HCEC 1CT (cell line): ENCODE data around the gene ITGB1BP1.
"Not testable (repeated sequence)": the region's sequence is repeated elsewhere in the genome, so short reads cannot be mapped to it uniquely, and the experiment has no call there.

ENCODE experiments used
- DNase-seq: peaks from one replicate; pipeline ENCODE4 v3.0.0-alpha.2; 2017

ITGB1BP1 gene

DNA sequence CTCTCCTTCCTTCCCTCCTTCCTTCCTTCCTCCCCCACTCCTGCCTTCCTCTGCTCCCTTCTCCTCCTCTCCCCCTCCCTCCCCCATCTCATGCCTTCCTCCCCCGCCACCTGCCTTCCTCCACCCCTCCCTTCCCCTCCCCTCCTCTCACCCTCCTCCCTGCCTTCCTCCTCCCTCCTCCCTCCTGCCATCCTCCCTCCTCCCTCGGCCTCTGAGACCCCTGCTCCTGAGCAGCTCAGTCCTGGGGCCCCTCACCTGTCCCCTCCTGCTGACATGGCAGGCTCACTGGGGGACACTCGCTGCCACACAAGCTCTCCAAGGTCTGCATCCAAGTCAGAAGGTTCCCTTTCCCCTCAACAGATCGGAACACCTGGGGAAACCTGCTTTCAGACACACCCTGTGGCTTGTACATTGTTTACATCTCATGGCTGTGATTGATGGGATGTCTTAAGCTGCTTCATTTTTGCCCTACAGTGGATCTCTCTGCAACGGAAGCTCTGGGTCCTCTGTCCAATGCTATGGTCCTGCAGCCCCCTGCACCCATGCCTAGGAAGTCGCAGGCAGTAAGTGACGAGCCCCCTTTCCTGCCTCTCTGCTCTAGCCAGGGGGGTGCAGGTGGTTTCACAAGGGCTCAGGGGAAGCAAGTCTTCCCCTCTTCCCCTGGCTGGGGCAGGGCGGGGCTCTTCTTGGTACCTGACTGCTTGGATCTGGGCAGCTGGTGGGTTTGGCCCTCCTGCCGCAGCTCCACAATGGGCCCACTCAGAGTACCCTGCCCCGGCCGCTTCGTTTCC, 22.9 kb downstream of the ITGB1BP1 start:
- DNase-seq: no peak

DNA sequence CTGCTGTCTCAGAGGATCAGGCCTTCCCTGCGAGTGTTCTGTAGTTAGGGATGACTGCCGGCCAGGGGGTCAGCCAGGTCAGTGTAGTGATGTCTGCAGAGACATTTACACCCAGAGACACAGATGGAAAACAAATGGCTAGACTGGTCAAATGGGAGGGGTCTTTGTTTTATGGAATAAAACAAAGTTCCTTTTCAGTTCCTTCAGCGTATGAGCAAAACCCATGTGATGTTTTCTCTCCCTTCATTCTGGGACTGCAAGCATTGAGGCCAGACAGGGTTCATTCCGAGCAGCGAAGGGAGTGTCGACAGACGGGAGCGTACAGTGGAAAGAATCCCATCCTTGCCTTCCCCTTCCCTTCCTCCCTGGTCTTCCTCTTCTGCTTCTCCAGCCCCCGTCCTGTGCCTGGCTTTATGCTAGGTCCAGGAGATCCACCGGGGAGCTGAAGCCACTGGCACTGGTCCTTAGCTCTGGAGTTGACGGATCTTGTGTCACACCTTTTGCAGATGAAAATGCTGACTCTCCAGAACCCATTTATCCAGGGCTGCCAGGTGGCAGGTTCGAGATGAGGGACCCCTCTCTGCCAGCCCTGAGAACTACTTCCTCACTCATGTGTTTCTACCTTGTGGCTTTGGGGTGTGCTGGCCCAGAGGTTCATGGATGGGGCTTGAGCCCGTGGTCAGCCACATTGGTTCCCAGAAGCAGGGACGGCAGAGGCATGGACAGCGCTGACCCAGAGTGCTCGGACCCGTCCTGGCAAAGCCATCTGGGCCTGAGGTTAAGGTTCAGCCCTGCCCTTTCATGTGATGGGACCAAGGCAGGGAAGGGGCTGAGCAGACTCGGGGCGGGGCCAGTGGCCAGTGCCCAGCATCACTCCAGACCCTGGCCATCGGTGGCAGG, 24.2 kb downstream of the ITGB1BP1 start:
- no peak for DNase-seq

DNA sequence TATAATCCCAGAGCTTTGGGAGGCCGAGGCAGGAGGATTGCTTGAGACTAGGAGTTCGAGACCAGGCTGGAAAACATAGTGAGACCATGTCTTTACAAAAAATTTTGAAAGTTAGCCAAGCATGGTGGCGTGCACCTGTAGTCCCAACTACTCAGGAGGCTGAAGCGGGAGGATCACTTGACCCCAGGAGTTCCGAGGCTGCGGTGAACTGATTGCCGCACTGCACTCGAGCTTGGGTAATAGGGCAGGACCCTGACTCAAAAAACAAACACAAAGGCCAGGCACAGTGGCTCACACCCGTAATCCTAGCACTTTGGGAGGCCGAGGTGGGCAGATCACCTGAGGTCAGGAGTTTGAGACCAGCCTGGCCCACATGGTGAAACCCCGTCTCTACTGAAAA, 25.1 kb downstream of the ITGB1BP1 start:
- DNase-seq: not testable (repeated sequence)

DNA sequence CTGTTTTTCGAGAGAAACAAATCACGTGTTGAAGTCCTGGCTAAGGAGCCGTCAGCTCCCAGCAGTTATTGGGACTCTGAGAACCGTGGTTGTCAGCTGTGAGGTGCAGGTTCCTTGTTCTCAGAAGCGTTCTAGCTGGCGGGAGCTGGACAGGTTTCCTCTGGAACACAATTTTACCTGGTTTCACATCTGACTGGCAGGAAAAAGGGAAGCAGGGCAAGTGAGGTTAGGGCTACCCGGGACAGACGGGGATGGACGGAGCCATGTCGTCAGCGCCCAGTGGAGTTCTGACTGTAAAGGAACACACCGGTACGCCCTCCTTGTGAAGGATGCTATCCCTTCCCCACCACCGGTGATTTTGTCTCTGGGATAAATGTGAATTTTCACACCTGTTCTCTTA, 26.1 kb downstream of the ITGB1BP1 start:
- DNase-seq: no peak

DNA sequence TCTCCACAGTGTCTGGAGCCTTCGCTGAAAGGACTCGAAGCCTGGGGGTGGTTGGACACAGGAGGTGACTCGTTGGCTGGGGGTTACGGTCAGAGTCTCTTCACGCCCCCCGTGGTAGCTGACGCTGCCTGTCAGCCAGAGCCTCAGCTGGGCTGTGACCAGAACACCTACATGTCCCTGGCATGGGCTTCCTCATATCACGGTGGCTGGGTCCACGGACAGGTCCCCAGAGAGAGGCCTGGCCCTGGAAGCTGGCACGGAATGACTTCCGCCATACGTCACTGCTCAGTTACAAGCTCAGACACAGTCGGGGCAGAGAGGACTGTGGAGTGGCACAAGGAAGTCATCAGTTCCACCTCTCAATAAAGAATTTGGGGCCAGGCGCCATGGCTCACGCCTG, 28.5 kb downstream of the ITGB1BP1 start:
- no peak for DNase-seq

DNA sequence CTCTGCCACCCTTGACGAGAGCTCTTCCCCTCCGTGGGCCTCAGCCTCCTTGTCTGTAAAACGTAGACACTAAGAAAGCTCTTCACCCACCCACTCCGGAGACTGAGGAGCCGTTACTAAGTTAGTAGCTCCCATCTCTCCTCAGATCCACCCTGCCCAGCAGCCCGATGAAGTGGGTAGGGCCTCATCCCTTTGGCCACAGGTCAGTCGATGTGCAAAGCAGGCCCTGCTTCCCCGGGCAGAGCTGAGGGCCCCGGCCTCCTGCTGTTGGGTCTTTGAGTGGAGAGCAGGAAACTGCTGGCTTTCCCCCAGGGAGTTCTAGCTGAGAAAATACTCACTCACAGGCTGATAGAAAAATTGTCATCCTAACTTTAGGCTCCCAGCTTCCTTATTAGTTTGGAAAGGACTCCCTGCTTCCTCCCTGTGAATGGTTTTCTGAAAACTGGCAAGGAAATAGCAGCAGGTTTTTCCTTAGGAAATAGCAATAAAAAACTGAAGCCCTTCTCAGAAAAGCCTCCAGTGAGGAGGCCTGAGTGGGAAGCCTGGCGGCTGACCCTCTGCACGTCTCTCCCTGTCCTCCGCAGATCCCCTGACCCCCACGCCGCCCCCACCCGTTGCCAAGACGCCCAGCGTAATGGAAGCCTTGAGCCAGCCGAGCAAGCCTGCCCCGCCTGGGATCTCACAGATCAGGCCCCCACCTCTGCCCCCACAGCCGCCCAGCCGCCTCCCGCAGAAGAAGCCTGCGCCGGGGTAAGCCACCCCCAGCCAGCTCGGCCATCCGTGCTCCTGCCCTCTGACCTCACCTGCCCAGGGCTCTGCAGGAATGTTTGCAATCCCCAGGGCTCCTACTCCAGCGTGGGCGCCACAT, 30.2 kb downstream of the ITGB1BP1 start:
- DNase-seq: no peak

DNA sequence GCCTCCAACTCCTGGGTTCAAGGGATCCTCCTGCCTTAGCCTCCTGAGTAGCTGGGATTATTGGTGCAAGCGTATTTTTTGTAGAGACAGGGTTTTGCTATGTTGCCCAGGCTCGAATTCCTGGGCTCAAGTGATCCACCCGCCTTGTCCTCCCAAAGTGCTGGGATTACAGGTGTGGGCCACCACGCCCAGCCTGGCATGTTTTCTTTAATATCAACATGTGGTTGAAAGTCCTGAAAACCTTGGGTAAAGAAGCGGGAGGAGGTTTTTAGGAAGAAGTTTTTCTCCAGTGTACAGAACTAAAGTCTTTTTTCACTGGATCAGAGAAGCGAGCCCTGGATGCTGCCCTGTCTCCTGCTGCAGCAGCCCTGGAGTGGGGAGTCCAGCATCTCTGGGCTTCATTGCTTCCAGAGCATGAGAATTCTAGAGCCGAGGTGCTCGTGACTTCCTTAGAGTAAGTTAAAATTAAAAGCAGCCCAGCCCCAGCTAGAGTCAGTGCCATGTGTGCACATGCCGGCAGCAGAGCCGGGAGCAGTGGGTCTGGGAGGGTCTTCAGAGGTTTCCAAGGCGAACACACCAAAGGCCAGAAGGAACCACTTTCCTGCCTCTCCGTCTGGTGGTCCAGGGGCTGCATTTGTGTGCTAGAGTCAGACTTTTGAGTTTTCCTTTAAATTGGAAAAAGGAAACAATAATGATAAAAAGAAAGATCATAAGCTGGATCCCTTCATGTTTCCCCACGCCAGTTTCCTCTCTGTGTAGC, 31.2 kb downstream of the ITGB1BP1 start:
- no peak for DNase-seq

DNA sequence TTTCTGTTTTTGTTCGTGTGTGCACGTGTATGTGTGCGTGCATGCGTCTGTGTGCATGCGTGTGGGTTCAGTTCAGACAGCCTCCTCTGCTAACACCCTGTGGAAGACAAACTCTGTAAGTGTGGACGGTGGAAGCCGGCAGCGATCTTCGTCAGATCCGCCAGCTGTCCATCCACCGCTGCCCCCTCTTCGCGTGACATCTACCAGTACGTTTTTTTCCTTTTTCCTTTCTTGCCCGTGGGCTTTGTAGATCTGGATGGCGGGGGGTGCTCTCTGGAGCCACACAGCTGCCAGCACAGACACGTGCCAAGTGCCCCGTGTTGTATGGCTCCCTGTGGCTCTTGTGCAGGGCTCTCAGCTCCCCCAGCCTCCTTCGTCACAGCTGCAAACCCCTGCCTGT, 32.3 kb downstream of the ITGB1BP1 start:
- DNase-seq: no peak

DNA sequence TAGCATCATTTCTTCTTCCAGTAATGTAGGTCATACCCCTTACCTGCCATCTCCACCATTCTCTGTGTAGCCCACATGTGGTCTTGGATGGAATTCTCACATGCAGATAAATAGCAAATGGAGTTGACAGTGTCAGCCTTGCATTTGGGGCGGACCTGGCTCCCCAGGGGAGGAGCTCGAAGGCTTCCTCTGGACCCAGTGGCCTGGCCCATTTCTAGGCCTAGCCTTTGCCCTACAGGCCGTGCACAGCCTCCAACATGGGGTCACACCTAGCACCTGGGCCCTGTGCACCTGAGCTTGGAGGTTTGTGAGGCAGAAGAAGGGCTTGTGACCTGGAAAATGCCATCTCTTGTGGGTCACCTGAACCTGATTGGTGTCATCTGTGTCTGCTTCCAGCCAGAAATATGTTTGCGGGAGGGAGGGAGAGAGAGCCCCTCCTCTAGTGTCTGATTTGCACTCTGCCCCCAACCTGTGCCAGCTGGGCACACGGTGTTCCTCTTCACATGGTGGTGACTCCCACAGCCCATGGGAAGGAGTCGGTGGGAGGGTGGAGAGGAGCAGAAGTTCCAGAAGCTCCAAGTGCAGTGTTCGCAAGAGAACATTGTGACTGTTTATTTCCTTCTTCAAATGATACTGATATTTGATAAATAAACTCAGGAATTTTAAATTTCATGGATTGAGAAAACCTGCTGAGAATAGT, 33.0 kb downstream of the ITGB1BP1 start:
- no peak for DNase-seq

DNA sequence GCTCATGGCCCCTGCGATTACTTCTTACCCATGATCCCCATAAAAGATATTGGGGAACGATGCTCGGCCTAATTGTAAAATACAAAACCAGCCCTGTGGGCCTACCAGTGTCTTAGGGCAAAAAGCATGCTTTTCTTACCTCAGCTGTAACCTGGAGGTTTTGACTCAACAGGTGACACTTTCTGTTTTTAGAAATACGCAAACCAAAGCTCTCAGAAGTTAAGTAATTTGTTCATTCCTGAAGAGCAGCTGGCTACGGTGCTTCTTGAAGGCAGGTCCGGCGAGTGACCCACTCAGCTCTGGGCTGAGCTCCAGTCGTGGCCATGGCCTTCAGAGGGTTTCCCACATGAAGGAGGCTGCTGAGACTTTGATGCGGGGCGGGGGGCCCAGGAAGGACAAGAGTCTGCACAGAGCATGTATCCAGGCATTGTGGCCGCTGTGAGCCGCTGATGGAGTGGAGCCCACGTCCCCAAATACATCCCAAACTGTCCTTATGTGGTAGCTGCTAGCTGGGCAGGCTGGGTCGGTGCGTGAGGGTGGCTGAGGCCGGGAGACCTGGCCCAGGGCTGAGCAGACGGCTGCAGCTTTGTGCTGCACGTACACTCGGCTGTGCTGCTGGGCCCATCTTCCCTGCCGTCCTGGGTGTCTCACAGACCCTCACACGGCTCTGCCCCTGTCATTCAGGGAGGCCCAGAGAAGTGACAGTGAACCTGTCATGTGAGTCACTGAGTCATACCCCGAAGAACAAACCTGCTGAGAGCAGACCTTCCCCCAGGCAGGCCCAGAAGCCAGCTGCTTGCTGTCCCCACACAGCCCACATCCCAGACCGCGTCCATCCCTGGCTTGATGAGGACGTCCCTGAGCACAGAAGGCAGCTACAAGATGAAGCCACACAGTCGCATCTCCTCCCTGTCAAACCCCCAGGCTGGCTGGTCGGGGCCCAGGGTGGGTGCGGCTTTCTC, 34.1 kb downstream of the ITGB1BP1 start:
- DNase-seq: no peak

DNA sequence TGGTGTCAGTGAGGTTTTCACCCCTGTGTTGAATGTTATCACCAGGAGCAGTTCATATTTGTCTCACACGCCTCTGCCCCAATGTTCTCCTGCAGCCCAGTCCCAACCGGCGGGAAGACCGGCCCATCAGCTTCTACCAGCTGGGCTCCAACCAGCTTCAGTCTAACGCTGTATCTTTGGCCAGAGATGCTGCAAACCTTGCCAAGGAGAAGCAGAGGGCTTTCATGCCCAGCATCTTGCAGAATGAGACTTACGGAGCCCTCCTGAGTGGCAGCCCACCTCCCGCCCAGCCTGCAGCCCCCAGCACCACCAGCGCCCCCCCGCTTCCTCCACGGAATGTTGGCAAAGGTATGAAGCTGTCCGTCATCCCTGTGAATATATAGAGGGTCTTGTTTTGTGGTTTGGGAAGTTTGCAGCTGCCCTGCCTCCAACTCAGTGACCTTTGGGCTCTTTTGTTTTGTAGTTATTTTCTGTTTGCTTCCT, 35.1 kb downstream of the ITGB1BP1 start:
- no peak for DNase-seq

DNA sequence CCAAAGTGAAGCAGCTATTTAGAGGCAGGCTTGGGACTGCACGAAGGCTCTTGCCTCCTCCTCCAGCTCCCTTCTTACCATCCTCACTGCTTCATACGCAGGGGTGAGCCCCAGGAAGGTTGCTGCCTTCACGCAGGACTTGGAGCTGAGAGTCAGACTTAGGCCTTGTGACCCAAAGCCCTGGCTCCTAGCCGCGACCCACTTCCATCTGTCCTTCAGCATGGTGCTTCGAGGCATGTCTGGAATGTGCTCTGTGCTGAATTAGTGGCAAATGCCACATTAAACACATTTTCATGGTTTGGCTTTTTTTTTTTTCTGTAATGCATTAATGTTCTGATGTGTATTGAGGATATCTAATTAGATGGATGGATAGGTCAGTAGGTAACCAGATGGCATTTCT, 37.5 kb downstream of the ITGB1BP1 start:
- no peak for DNase-seq

DNA sequence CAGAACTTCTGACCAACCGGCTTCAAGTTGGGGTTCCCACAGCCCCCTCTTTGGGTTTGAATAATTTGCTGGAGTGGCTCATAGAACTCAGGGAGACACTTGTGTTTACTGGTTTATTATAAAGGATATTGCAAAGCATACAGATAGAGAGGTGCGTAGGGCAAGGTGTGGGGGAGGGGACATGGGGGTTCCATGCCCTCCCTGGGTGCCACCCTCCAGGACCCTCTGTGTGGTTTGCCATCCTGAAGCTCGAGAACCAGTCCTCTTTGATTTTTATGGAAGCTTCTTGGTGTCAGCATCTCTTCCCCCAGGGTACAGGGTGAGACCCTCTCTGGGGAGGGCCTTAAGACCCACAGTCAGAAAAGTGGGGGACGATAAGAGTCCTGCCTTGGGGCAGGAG, 38.8 kb downstream of the ITGB1BP1 start:
- DNase-seq: no peak

DNA sequence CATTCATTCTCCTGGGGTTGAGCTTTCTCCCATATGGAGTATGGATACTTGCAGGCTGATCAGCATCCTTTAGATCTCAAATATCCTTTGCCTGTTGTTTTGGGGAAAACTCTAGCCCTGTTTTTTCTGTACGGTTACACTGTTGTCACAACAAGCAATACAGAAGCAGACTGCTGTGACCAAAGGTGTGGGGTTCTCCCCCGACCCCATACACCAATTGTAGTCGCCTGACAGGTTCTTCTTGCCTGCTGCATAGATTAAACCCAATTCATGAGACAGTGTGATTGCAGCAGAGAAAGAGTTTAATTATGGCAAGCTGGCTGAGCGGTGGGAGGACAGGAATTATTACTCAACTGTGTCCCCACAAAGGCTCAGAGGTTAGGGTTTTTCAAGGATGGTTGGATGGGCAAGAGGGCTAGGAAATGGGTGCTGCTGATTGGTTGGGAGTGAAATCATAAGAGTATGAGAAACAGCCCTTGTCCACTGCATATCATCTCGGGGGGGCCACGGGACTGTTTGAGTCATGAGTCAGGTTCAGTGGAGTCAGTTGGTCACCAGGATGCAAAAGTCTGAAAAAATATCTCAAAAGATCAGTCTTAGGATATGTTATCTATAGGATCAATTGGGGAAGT, 40.6 kb downstream of the ITGB1BP1 start:
- peak; percentile 57 for DNase-seq

DNA sequence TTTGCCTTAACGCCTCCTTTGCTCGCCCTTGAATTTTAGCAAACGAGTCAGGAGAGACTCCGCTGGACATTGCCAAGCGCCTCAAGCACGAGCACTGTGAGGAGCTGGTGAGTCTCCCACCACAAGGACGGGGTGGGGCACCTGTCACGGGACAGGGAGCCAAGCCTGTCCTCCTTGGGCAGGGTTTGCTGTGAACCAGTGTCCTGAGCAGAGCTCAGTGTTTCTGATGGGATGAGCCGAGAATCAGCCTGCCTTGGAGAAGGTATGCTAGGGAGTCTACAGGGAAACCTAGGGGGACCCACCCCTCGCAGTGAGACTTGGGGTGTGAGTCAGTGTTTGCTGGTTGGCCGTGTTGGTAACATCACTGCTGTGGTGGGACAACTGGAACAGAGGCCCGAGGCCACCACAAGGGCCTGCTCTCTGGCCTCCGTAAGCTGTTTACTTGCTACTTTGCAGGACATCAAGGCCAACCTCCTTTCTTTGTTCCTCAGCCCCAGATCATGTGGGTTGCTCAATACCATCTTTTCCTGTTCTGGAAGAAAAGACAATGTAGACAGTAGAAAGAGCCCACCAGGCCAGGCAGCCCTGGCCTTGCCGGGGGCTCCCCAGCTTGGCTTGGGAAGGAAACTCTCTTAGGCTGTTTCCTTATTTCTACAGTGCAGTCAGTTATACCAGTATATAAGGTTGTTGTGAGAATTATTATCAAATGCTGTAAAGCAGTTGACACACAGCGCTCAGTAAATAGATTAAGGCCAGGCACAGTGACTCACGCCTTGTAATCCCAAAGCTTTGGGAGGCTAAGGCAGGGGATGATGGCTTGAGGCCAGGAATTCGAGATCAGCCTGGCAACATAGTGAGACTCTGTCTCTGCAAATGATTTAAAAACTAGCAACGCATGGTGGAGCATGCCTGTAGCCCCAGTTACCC, 42.4 kb downstream of the ITGB1BP1 start:
- DNase-seq: peak; percentile 91

DNA sequence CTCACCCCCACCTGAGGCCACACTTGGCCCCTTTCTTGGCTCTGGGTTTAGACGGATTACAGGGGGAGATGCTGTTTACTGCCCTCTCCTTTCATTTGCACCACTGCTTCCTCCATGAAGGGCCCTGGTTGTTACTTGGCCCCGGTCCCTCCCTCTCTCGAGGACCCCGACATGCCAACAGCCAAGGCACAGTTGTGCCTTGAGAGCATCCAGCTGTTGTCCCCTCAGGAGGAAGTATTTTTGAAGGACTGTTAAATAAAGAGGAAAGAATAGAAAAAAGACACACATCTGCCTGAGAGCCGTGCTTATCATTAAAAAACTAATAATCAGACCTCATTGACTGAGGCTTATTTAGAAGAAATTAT, 44.0 kb downstream of the ITGB1BP1 start:
- no peak for DNase-seq

DNA sequence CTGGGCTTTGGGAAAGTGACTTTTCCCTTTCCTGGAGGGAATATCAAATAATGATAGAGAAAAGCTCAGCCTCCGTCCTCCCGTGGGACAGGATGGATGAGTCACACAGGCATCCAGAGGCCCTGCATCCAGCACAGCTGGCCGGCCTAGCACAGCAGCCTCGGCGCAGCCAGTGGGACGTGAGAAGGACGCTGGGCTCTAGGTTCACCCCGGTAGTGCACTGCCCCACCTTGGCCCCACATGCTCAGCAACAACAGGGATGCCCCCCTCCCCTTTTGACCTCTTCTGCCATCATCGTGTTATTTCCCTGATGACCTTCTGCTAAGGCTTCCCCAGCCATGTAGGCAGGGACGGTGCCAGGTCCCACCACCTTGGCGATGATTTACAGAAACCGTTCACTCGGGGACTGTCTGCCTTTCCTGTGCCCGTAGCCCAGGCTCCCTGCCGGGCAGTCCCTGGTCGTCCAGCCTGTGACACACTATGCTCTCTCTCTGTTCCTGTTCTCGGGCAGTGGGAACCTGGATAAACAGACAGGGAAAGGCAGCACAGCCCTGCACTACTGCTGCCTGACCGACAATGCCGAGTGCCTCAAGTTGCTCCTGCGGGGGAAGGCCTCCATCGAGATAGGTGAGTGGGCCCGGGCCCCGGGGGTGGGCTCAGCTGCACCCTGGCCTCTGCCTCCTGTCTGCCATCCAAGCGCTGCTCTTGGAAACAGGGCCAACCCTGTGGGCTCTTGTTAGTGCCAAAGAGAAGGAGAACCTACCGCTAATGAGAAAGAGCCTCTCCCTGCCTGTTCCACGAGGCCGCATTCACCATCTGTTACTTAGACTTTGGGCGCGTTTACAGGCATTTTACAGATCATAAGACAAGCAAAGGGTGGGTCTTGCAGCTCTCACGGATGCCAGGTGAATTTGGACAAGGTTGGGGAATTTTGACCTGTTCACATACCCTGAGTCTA, 44.6 kb downstream of the ITGB1BP1 start:
- peak; percentile 84 for DNase-seq
